Activated CD8-positive, alpha-beta T cell treated with anti-CD3 and anti-CD28 coated beads for 36 hours (primary cell): ENCODE results near the gene MTMR10. TPM values are rescaled to one million over a fixed set of nuclear protein-coding genes. Genes with fewer than 3 reads are reported as not detected.

Source experiments
- ATAC-seq: fragments of 200-7000 bp; cut with Tn5 transposase; one replicate; pipeline ENCODE4 v1.10.0; 2021; ENCODE audit warnings: mild to moderate bottlenecking, moderate library complexity
- CTCF ChIA-PET: fragments of 350-600 bp; sonication (Branson Sonifier 250); formaldehyde crosslinking; loops from one replicate; lab custom pipeline; 2021; ENCODE audit warnings: antibody characterized with exemption; lab: Charles Lee
- POLR2A ChIA-PET: fragments of 350-600 bp; sonication (Branson Sonifier 250); formaldehyde crosslinking; loops from one replicate; lab custom pipeline; 2021; ENCODE audit warnings: antibody characterized with exemption; lab: Charles Lee
- DNase-seq: peaks from one replicate; pipeline ENCODE4 v3.0.0-alpha.2; 2020
- H3K27ac Mint-ChIP-seq: one replicate; pipeline ENCODE4 v1.8.0; 2021; ENCODE audit warnings: mild to moderate bottlenecking, mixed read lengths
- H3K27me3 Mint-ChIP-seq: one replicate; pipeline ENCODE4 v1.8.0; 2021; ENCODE audit warnings: mixed read lengths
- H3K36me3 Mint-ChIP-seq: one replicate; pipeline ENCODE4 v1.8.0; 2021; ENCODE audit warnings: low read depth, mixed read lengths
- H3K4me1 Mint-ChIP-seq: one replicate; pipeline ENCODE4 v1.8.0; 2021; ENCODE audit warnings: low read depth, mixed read lengths
- H3K4me3 Mint-ChIP-seq: one replicate; pipeline ENCODE4 v1.8.0; 2021; ENCODE audit warnings: mild to moderate bottlenecking, moderate library complexity, mixed read lengths
- H3K9me3 Mint-ChIP-seq: one replicate; pipeline ENCODE4 v1.8.0; 2021; ENCODE audit warnings: mixed read lengths
- CTCF ChIP-seq: fragments of 200-600 bp; IDR thresholded peaks from one replicate; pipeline ENCODE4 v1.8.0; 2022; ENCODE audit warnings: antibody characterized with exemption, mild to moderate bottlenecking
- intact Hi-C: fragments of 100-400 bp; cut with micrococcal nuclease; formaldehyde crosslinking; loops from one replicate; pipeline ENCODE4 v1.10.0; 2022
- total RNA-seq, 2 experiments: library from RNA; stranded (reverse); gene quantifications; one replicate each; pipeline ENCODE4 v1.2.3, GENCODE V29; 2021

The MTMR10 gene
- total RNA-seq, 2 experiments from 2014 or later, result 11.3 to 13.2 TPM

- no peak for ATAC-seq
- TF ChIP-seq CTCF, result no peak
- H3K27ac Mint-ChIP-seq, result no peak overlapping the region
- CTCF ChIA-PET, result interaction anchor here (0.9 kb wide), 1 partner anchor 10 kb away, joined by 3 read pairs; no protein-coding TSS in a partner anchor
- POLR2A ChIA-PET, result no interaction called here
- no peaks in the 10 kb centered on the region for H3K9me3 Mint-ChIP-seq
- peaks cover 1% of the 10 kb centered on the region for H3K27me3 Mint-ChIP-seq
- no peak overlapping the region for H3K4me3 Mint-ChIP-seq
- intact Hi-C loops, result no loop called here
- no peaks in the 10 kb centered on the region for H3K36me3 Mint-ChIP-seq
- DNase-seq, result no peak
- no peaks in the 10 kb centered on the region for H3K4me1 Mint-ChIP-seq
Measured at GRCh38 chr15:31021067-31021665, 29.7 kb upstream of the MTMR10 start.

- Mint-ChIP-seq H3K9me3 (no peaks in the 10 kb centered on the region), H3K36me3 (no peaks in the 10 kb centered on the region), H3K4me1 (no peaks in the 10 kb centered on the region), H3K4me3 (no peak overlapping the region), H3K27me3 (peaks cover 1% of the 10 kb centered on the region), H3K27ac (no peak overlapping the region)
- no peak for TF ChIP-seq CTCF
- ATAC-seq (no peak), DNase-seq (no peak)
- CTCF ChIA-PET, result no interaction called here
- POLR2A ChIA-PET, result no interaction called here
- intact Hi-C loops, result no loop called here
Measured at GRCh38 chr15:31020542-31020941, 29.1 kb upstream of the MTMR10 start.

- no peak for TF ChIP-seq CTCF
- DNase-seq (no peak), ATAC-seq (no peak)
- ChIA-PET POLR2A (no interaction called here), CTCF (no interaction called here)
- Mint-ChIP-seq H3K27ac (no peak overlapping the region), H3K27me3 (no peaks in the 10 kb centered on the region), H3K4me1 (no peaks in the 10 kb centered on the region), H3K36me3 (no peaks in the 10 kb centered on the region), H3K4me3 (no peak overlapping the region), H3K9me3 (no peaks in the 10 kb centered on the region)
- intact Hi-C loops, result no loop called here
Measured at GRCh38 chr15:31019986-31020385, 28.6 kb upstream of the MTMR10 start.

GRCh38 chr15:31017311-31017710 lies 25.9 kb upstream of the MTMR10 start:
- peaks cover 4% of the 10 kb centered on the region for H3K36me3 Mint-ChIP-seq
- H3K4me3 Mint-ChIP-seq, result no peak overlapping the region
- TF ChIP-seq CTCF, result no peak
- peaks cover 8% of the 10 kb centered on the region for H3K9me3 Mint-ChIP-seq
- ChIA-PET POLR2A (no interaction called here), CTCF (interaction anchor here (1.1 kb wide), 1 partner anchor 112 kb away, joined by 4 read pairs; no protein-coding TSS in a partner anchor)
- ATAC-seq, result no peak
- intact Hi-C loops, result no loop called here
- H3K27me3 Mint-ChIP-seq, result no peaks in the 10 kb centered on the region
- H3K27ac Mint-ChIP-seq, result no peak overlapping the region
- H3K4me1 Mint-ChIP-seq, result peaks cover 17% of the 10 kb centered on the region
- no peak for DNase-seq

GRCh38 chr15:31016446-31016915 lies 25.1 kb upstream of the MTMR10 start:
- ATAC-seq, result no peak
- ChIA-PET CTCF (interaction anchor here (0.7 to 1.1 kb wide), 2 partner anchors 82 to 113 kb away, joined by 3 to 4 read pairs; no protein-coding TSS in a partner anchor), POLR2A (interaction anchor here (0.5 kb wide), 1 partner anchor 49 kb away, joined by 3 read pairs; no protein-coding TSS in a partner anchor)
- Mint-ChIP-seq H3K4me1 (peaks cover 17% of the 10 kb centered on the region), H3K36me3 (peaks cover 6% of the 10 kb centered on the region), H3K27me3 (no peaks in the 10 kb centered on the region), H3K4me3 (no peak overlapping the region), H3K27ac (no peak overlapping the region), H3K9me3 (peaks cover 12% of the 10 kb centered on the region)
- TF ChIP-seq CTCF, result no peak
- intact Hi-C loops, result no loop called here
- no peak for DNase-seq
